HG03103 (cell line): ENCODE measurements around the gene NUP107.
"Not testable (repeated sequence)": the region's sequence is repeated elsewhere in the genome, so short reads cannot be mapped to it uniquely, and the experiment has no call there.

Source experiments
- ATAC-seq: cut with Tn5 transposase; IDR thresholded peaks from one replicate; pipeline ENCODE4 v1.9.1; 2021; ENCODE audit warnings: low read depth; ENCODE audit not compliant: unreplicated experiment

The NUP107 gene

DNA sequence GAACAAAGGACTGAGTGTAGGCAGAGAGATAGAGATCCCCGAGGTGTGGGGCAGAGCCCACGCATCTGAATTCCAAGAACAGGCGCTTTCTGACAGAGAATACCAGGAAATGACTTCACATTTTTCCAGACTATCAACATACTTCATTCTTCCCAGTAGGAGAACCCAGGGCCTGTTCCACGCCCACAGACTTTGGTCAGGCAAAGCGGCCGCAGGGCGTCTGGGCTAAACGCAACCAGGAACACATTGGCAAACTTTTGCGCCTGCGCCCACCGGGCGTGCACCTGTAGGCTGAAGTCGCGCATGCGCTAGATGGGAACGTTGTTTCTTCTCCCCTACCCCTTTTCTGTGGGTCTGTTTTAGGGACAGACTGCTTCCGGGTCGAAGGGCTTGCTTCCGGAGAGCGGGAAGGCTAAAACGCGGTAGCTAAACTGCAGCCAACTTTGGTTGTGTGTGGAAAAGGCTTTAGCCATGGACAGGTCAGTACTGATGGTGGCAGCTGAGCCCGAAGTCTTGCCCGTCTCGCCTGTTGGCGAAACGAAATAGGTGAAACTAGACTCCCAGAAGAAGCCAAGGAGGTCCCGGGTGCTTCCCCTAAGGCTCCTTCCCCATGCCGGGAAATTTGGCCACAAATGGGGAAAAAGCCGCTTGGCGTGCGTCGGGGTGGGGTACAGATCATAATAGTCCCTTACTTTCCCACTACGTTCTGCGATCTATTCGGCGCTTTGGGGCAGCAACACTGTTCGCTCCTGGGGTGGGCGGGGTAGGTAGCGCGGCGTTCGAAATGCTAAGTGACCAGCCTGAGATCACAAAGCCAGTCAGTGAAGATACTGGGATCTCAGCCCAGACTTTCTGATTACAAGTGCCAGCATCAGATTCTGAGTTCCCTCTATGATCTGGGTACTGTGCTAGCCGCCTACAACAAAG lies at the start of gene NUP107:
TSS of gene NUP107 (plus strand) at position 384 of the 927 bp plus-strand sequence. CDS start at position 472, 88 bp downstream.
- ATAC-seq, result peak; percentile 98

DNA sequence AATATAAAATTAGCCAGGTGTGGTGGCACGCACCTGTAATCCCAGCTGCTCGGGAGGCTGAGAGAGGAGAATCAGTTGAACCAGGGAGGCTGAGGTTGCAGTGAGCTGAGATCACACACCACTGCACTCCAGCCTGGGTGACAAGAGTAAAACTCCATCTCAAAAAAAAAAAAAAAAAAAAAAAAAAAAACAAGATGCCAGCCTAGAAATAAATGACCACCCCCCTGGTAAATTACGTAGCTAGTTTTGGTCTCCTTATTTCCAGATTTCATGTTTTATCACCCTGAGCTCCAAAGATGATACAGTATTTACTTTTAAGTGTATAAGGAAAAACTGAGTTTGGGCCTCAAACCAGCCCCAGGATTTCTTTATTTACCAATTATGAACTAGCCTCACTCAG lies 49.3 kb upstream of the NUP107 start:
- not testable (repeated sequence) for ATAC-seq

DNA sequence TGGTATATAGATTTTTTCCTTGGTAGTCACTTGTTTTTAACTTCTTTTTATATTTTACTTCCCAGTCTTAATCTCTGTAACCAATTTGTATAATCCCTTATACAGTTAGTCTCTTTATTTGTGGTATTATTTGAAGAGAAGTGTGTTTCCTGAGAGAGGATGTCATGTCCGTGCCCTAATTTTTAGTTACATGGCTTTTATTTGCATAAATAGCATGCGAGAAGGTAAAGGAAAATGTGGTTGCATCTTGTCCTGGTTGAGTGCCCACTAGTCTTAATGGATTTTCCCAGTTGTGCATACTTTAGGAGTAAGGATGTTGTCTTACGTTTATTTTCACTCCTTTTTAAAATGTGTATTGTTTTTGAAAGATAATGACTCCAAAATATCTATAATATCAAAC lies 48.6 kb upstream of the NUP107 start:
- ATAC-seq, result no peak

DNA sequence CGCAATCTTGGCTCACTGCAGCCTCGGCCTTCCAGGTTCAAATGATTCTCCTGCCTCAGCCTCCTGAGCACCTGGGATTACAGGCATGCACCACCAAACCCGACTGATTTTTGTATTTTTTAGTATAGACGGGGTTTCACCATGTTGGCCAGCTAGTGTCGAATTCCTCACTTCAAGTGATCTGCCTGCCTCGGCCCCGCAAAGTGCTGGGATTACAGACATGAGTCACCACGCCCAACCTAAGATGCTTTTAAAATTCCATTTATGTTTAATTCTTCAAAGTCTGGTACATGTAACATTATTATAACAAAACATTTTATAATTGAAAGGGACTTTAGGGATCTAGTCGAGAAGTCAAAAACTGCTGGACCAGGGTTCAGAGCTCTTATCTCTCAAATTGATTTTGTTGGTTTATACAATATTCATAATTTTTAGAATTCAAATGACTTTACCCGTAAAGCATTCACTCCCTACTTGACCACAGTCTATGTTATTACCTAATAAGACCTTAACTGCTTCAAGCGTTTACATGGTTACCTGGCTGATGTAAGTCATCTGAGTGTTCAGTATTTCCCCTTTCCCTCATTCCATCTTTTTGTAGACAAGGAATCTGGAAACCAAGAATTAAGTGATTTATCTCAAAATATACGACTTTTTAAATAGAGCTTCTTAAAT lies 47.9 kb upstream of the NUP107 start:
- ATAC-seq, result no peak

DNA sequence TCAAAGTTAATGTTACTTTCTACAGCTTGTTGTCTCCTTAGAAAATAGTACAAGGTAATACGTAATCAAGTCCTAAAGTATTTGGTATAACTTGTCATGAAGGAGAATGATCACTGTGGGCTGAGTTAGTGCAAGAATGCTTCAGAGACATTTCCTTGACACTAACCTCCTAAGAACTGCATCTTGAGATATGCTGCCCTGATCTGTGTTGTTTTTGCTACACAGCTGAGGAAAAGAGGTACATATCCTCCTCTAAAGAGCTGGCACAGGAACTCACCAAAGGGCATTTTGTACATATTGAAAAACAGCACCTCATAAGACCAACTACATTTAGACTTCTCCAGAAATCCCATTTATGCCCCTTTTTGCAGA lies 47.4 kb upstream of the NUP107 start:
- ATAC-seq, result no peak

DNA sequence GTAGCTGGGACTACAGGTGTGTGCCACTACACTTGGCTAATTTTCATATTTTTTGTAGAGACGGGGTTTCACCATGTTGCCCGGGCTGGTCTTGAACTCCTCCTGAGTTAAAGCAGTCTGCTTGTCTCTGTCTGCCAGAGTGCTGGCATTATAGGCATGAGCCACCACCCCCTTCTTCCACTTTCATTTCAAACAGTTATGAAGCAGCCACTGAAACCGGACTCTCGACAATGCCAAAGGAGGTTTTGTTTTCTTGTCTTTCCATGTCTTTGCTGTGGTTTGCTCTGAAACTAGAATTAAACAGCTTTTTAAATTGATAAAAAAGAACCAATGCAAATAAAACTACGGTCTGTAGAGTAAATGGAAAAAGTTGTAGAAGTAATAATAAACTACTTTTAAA lies 45.6 kb upstream of the NUP107 start:
- ATAC-seq, result peak; percentile 86

DNA sequence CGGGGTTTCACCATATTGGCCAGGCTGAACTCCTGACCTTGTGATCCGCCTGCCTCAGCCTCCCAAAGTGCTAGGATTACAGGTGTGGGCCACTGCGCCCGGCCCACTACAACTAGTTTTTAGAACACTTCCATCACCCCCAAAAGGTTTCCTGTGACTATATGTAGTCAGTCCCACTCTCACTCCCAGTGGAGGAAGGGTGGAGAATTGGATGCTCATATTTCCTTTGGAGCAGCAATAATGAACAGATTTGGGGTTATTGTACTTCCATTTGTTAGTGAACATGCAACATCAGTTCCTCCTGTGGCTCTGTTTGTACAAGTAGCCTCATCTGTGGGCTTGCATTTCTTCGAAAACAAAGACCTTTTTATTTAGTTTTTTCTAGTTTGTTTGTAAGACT lies 40.3 kb upstream of the NUP107 start:
- no peak for ATAC-seq

DNA sequence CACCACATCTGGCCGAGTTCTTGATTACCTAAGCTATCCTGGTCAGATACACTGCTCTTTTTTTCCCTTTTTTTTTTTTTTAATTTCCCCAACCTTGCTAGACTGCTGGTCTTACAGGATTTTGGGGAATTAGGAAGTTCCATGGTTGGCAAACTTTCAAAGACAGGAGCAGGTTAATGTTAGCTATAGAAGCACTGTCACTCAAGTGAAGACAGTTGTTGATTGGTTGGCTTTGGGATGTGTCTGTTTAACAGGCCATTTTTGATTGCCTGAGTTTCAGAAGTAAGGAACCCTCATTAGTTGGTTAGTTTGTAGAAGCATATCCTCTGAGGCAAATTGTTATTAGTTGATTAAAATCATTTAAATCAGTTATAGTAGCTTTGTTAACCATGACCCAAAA lies 39.3 kb upstream of the NUP107 start:
- no peak for ATAC-seq

DNA sequence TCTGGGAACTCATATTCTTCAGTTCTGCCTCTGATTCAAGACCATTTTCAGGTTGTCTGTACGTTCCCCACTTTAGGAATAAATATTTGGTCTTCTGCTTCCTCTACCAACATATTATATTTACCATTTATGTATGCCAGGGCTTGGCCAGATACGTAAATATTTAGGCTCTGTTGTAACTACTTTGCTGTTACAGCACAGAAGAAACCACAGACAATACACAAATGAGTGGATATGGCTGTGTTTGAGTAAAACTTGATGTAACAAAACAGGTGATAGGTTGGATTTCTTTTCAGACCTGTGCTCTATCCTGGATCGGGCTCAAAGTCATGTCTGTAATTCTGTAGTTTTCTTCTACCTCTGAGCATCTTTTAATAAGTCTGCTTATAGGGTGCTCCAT lies 38.6 kb upstream of the NUP107 start:
- ATAC-seq, result no peak

DNA sequence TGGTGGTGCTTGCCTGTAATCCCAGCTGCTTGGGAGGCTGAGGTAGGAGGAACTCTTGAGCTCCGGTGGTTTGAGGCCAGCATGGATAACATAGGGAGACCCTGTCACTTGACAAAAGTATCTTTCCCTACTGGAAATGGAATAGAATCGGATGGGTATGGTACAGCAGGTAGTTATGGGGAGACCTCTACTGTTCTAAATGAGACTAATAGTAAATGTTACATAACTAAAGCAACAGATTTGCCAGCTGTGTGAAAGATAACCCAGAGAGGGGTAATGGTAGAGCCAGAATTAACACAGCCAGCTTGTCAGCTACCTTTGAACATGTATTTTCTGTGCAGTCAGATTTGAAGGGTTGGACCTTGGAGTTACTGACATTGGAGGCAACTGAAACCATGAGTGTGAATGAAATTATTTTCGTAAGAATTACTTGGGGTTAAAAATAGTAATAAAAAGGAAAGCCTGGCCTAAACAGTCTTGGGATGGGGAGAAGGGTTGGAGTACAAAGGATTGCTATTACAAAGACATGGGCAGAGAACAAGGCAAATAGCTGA lies 21.7 kb upstream of the NUP107 start:
- ATAC-seq, result no peak

DNA sequence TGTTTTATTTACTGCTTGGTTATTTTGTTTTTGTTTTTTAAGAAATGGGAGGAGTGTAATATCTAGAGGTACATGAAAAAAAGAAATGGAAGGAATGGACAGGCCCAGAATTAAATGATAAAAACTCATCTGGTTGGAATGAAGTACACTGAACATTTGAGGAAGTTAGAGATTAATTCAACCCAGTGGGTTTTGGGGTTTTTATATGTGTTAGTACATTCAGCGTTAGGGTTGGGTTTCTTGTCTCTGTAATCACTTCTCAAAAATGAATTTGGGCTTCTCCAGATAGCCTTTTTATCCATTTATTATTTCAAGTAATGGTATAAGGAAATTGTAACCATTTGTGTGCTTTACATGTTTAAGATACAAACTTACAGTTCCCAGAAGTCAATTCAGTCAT lies 19.5 kb upstream of the NUP107 start:
- ATAC-seq, result no peak

DNA sequence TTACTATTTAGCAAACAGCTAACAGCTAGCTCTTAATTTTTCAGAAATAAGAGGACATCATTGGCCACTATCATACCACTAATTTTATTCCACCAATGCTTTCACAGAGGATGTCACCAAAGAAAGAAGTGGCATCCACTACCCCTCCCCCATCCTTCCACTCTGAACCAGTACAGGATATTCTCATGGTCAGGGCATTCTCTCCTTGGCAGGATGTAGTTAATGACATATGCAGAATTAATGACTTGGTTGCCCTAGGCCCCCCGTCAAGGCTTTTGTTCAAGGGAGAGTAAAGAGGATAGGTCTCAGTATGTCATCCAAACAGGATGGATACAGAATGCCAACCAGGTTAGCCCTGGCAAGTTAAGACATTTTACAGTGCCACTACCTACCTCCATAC lies 18.9 kb upstream of the NUP107 start:
- ATAC-seq, result no peak

DNA sequence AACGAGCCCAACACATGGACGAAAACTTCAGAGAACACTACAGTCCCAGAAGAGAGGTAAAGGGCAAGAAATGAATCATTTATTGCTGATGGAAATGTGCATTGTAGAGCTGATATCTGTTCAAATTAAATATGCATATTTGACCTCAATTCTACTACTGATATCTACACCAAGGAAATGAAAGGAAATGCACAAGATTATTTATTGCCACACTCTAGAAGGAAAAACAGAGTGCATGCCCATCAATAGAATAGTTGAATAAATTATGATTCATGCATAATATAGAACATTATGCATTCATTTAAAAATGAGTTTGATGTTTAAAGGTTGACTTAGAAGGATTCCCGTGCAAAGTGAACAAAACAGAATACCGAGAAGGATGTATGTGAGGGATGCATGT lies 15.6 kb upstream of the NUP107 start:
- ATAC-seq, result no peak

DNA sequence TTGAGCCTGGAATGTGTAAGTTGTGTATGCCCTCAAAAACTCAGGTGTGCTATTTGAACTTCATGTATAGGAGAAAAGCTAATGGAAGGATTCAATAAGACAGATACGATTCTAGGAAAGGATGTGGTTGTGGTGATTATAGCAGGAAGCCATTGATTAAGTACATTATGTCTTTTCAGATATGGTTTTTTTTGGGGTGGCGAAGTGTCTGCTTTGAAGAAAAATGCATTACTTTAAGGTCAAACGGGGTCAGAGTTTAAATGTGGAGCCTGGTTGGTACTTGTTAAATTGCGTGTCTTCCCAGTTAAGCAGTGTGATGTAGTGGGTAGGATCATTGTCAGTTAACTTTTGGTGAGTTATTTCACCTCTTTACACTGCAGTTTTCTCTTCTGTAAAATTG lies 13.0 kb upstream of the NUP107 start:
- no peak for ATAC-seq

DNA sequence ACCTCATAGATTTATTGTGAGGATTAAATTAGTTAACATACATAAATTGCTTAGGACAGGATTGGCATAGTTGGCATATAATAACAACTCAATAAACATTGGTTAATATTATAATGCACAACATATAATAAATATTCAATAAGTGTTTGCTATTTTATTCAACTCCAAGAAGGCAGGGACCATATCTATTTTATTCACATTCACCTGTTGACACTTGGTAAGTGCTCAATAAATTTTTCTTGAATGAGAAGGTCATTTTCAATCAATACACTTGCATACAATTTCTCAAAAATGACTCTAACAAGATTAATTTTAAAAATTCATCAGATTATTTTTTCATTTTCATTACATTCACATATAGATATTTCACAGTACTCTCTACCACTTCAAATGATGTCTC lies 12.4 kb upstream of the NUP107 start:
- no peak for ATAC-seq

DNA sequence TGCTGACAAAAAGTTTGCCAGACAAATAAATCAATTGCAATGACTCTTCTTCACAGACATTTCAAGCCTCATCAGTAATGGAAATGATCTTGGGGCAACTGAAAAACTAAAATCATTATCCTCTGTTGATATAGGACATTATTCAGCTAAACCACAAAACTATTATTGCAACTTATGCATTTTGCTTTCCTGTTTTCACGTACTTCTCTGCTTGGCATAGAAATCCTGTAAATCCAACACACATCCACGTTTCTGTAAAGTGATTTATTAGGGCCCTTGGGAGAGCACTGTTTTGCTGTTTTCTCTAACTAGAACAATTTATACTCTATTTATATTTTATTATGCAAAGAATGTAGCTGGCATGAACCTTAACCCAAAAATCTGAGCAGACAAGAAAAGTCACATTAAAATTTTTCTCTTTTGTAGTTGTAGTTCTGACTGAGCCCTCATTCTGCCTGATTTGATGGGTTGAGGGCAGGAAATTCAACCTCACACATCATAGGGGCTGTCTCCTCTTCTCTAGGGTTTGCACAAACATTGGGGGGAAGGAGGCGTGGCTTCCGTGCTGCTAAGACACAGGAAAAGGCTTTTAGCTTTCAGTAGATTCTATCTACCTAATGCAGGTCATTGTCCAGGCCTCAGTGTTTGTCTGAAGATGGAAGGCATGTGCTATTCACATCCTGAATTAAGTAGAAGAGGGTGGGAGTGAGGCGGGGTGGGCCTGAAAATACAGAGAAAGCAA lies 11.5 kb upstream of the NUP107 start:
- no peak for ATAC-seq

DNA sequence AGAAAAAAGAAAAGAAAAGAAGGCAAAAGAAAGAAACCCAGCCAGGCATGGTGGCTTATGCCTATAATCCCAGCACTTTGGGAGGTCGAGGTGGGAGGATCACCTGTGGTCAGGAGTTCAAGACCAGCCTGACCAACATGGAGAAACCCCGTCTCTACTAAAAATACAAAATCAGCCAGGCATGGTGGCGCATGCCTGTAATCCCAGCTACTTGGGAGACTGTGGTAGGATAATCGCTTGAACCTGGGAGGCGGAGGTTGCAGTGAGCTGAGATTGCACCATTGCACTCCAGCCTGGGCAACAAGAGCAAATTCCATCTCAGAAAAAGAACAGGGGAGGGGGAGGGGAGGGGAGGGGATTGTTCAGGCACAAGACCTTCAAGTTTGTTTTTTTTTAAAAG lies 9.9 kb upstream of the NUP107 start:
- not testable (repeated sequence) for ATAC-seq

DNA sequence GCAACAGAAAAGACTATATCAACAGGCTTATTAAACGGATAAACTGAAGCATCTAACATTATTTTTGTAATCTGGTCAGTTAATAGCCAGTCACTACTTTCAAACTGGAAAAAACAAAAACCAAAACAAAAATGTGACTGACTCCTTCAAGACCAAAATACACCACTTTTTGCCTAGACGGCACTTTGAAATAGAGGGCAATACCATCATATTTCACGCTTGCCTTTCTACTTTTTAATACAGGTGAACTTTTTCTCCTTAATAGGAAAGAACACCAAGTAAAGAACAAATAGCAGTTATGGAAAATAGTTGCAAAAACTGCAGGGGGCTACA lies 550 bp upstream of the NUP107 start:
- ATAC-seq, result no peak

DNA sequence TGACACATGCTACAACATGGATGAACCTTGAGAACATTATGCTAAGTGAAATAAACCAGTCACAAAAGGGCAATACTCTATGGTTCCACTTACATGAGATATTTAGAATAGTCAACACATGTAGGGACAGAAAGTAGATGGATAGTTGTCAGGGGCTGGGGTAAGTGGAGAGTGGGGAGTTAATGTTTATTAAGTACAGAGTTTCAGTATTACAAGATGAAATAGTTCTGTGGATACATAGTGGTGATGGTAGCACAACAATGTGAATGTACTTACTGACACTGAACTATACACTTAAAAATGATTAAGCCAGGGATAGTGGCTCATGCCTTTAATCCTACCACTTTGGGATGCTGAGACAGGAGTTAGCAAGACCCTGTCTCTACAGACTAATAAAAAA lies 8.7 kb downstream of the NUP107 start:
- ATAC-seq, result no peak

DNA sequence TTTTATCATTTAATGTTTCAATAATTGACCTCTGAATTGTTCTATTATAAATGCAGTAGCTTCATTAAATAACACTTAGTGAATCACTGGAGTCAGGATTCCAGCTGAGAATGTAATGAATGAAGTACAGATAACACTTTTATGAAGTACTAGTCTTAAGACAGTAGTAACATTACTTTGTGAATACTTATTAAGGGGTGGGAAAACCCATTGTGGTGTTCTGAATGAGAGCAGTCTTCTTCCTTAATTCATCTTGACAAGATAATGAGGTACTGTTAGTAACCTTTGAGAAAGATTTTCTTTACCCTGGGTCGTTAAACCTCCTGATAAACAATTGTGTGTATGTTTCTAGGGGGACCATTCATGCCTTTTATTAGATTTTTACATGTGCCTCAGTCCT lies 12.7 kb downstream of the NUP107 start:
- no peak for ATAC-seq

DNA sequence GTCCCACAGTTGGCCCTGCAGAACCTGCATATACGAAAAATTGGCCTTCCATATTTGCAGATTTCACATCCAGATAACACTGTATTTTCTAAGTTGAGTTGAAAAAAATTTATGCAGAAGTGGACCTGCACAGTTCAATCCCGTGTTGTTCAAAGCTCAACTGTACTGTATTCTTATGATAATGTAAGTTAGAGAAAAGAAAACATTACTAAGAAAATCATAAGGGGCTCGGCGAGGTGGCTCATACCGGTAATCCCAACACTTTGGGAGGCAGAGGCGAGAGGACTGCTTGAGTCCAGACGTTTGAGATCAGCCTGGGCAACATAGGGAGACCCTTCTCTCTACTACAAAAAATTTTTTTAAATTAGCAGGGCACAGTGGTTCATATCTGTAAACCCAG lies 41.0 kb downstream of the NUP107 start:
- no peak for ATAC-seq
